Fibroblast of lung (primary cell): Measurements from ENCODE around the gene SLC16A3.

Experiments used
- EZH2 ChIP-seq: IDR thresholded peaks from 2 replicates; pipeline ENCODE4 v1.5.1; 2012; ENCODE audit warnings: low read length, control low read depth, mild to moderate bottlenecking; ENCODE audit errors: missing control alignments
- TF ChIP-seq, protein P1 (sequence below), 2 donors: IDR thresholded peaks in 1 of 2; conservative IDR thresholded peaks in 1 of 2; 1 replicate in 1 of 2; 2 replicates in 1 of 2; pipeline ENCODE4 v1.5.1; 2011 to 2012; ENCODE audit warnings: low read length in 2 of 2, control low read depth in 1 of 2, inconsistent platforms in 1 of 2, low read depth in 1 of 2, mild to moderate bottlenecking in 1 of 2

- no peak for TF ChIP-seq EZH2
- TF ChIP-seq, protein P1, sequence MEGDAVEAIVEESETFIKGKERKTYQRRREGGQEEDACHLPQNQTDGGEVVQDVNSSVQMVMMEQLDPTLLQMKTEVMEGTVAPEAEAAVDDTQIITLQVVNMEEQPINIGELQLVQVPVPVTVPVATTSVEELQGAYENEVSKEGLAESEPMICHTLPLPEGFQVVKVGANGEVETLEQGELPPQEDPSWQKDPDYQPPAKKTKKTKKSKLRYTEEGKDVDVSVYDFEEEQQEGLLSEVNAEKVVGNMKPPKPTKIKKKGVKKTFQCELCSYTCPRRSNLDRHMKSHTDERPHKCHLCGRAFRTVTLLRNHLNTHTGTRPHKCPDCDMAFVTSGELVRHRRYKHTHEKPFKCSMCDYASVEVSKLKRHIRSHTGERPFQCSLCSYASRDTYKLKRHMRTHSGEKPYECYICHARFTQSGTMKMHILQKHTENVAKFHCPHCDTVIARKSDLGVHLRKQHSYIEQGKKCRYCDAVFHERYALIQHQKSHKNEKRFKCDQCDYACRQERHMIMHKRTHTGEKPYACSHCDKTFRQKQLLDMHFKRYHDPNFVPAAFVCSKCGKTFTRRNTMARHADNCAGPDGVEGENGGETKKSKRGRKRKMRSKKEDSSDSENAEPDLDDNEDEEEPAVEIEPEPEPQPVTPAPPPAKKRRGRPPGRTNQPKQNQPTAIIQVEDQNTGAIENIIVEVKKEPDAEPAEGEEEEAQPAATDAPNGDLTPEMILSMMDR (conservative IDR thresholded peaks at IDR 0.05 in 1 of 2, IDR thresholded peaks at IDR 0.05 in 1 of 2; ENCODE audit: low read depth in 1 of 2, low read length in 2 of 2) = no peak
Observed at GRCh38 chr17:82257473-82257872, 28.6 kb downstream of the SLC16A3 start.
